Measurements from ENCODE around the gene FAM117B. TPM values are rescaled to one million over a fixed set of nuclear protein-coding genes. Genes with fewer than 3 reads are reported as not detected.

Gene FAM117B
- total RNA-seq, 4 donors from 2014 or later, result 9.6 to 16.1 (median 11.6) TPM

GRCh38 chr2:202639231-202639630 is 4.5 kb downstream of the FAM117B start:
- TF ChIP-seq CTCF (IDR thresholded peaks at IDR 0.05; ENCODE audit: low read depth), result no peak

- no peak for TF ChIP-seq CTCF (IDR thresholded peaks at IDR 0.05; ENCODE audit: low read depth)
Measured at GRCh38 chr2:202642567-202642966, 7.8 kb downstream of the FAM117B start.

- no peak for TF ChIP-seq CTCF (IDR thresholded peaks at IDR 0.05; ENCODE audit: low read depth)
Measured at GRCh38 chr2:202643012-202643858, 8.5 kb downstream of the FAM117B start.

- TF ChIP-seq CTCF (IDR thresholded peaks at IDR 0.05; ENCODE audit: low read depth), result no peak
Measured at GRCh38 chr2:202652119-202652518, 17.4 kb downstream of the FAM117B start.

DNA sequence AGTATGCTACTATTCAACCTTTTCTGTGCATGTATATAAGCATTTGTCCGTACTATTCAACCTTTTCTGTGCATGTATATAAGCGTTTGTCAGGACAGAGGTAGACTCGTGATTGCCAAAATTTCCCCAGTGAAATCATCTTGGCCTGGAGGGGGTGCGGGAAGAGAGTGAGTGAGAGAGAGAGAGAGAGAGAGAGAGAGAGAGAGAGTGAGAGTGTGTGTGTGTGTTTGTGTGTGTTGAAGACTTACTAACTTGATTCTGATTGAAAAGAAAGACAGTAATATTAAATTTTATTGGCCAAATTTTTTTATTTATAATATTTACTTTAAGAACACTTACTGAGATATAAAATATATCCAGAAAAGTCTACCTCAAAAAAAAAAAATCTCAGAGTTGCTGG is 19.1 kb downstream of the FAM117B start:
- no peak for TF ChIP-seq CTCF (IDR thresholded peaks at IDR 0.05; ENCODE audit: low read depth)

- no peak for TF ChIP-seq CTCF (IDR thresholded peaks at IDR 0.05; ENCODE audit: low read depth)
Measured at GRCh38 chr2:202657876-202658275, 23.1 kb downstream of the FAM117B start.

GRCh38 chr2:202660796-202661195 is 26.0 kb downstream of the FAM117B start:
- TF ChIP-seq CTCF (IDR thresholded peaks at IDR 0.05; ENCODE audit: low read depth), result no peak
